Stimulated activated naive CD8-positive, alpha-beta T cell treated with anti-CD3 and anti-CD28 coated beads, Interleukin-15, amount 100 ng/mL, for 72 hours (primary cell): ENCODE results near the gene ANKRD23.

Experiments used
- ATAC-seq: fragments of 150-1000 bp; cut with Tn5 transposase; 2 replicates; pipeline ENCODE4 v1.10.0; 2021; ENCODE audit warnings: mild to moderate bottlenecking, moderate library complexity
- DNase-seq, 2 donors: peaks; one replicate each; pipeline ENCODE4 v3.0.0; 2021 to 2022
- H3K27ac Mint-ChIP-seq, 2 donors: one replicate each; pipeline ENCODE4 v1.8.0; 2022; ENCODE audit warnings: mild to moderate bottlenecking in 2 of 2, mixed read lengths in 2 of 2, moderate library complexity in 2 of 2
- H3K27me3 Mint-ChIP-seq: one replicate; pipeline ENCODE4 v1.8.0; 2022; ENCODE audit warnings: mixed read lengths
- H3K4me1 Mint-ChIP-seq: one replicate; pipeline ENCODE4 v1.8.0; 2022; ENCODE audit warnings: mild to moderate bottlenecking, mixed read lengths
- H3K4me3 Mint-ChIP-seq, 2 donors: one replicate each; pipeline ENCODE4 v1.8.0; 2022; ENCODE audit warnings: mild to moderate bottlenecking in 2 of 2, mixed read lengths in 2 of 2, moderate library complexity in 1 of 2
- H3K9me3 Mint-ChIP-seq, 2 donors: one replicate each; pipeline ENCODE4 v1.8.0; 2022; ENCODE audit warnings: mixed read lengths in 2 of 2

The ANKRD23 gene

DNA sequence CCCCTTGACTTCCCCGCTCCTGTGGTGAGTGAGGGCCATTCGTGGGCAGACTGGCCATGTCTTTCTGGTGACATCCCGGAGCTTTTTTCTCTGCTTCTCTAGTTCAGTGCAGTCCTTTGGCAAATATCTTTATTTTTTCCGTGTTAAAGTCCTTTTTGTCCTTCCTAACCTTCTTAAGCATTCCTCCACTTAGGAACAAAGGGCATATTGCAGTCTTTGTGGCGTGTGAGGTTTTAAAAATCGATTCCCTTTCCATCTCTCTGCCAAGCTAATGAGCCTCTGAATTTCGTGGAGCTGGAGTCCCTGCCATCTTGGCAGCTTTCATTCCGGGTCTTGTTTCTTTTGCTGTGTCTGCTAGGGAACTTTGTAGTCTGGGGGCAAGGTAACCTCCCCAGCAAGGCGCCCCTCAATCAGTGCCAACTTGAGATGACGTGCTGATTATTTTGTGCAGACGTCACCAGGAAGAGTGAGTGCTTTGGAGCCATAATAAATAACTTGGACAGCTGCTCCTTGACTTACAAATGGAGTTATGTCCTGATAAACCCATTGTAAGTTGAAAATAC lies 22.6 kb downstream of the ANKRD23 start:
- H3K4me1 Mint-ChIP-seq, result peaks cover 44% of the 10 kb centered on the region
- no peak overlapping the region for H3K4me3 Mint-ChIP-seq
- DNase-seq (no peak), ATAC-seq (no peak)
- no peaks in the 10 kb centered on the region for H3K9me3 Mint-ChIP-seq
- H3K27me3 Mint-ChIP-seq, result no peaks in the 10 kb centered on the region
- peak overlapping the region in 1 of 2 donors; percentile 37 for H3K27ac Mint-ChIP-seq

DNA sequence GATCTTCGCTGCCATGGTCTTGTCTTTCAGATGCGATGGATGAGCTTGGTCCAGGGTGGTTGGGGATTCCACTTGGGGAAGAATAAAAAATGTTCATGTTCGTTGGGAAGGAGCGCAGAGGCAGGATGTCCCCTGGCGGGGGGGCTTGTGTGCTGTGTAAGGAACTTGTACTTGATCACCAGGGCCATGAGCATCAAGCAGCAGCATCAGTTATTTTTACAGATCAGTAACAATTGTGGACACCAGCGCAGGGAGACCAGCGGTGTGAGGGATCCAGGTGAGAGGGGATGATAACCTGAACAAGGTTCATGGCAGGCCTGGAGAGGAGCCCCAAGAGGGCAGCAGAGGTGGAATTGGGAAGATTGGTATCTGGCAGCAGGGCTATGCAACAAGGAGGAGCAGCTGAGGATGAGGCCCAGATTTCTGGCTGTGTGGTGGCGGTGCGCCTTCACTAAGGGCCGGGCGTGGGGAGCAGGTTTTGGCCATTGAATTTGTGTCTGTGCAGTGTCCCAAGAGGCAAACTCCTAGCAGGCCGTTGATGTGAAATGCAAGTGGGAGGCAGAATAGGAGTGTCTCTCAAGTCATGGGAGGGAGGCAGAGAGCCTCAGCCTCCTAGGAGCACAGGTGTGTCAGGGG lies 23.8 kb downstream of the ANKRD23 start:
- no peak for DNase-seq
- Mint-ChIP-seq H3K27me3 (no peaks in the 10 kb centered on the region), H3K27ac (peak overlapping the region in 1 of 2 donors; percentile 3), H3K4me3 (peak overlapping the region in 1 of 2 donors; percentile 9), H3K9me3 (no peaks in the 10 kb centered on the region), H3K4me1 (peaks cover 50% of the 10 kb centered on the region)
- ATAC-seq, result no peak

DNA sequence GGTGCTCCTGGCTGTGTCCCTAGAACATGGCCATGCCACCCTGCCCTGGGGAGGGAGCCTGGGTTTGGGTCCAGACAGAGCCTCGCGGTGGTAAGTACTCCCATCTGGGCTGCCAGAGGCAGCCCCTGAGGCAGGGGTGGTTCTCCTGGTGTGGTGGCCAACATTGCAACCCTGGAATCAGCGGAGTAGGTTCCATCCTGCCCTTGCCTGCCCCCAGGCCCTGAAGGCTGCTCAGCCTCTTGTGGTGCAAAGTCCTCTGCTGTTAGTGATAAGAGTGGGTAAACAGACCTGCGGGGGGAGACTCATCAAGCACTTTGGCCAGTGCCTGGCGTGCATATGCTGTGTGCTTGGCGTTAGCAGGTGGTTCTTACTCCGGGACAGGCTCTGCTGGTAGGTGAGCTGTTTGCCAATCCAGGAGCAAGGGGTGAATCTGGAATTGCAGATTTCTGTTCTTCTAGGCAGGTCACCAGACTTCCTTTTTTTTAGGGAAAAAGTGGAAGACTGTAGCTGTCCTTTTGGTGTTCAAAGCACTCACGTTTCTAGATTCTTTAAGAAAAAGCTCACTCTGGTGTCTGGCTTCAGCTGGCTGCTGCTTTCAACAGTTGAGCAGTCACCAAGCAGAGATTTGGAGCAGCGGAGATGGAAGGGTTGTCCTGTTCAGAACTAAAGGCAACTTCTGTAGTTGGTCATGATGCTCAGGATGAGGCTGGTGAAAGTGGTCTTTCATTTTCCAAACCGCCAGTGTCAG lies 24.5 kb downstream of the ANKRD23 start:
- H3K9me3 Mint-ChIP-seq, result no peaks in the 10 kb centered on the region

DNA sequence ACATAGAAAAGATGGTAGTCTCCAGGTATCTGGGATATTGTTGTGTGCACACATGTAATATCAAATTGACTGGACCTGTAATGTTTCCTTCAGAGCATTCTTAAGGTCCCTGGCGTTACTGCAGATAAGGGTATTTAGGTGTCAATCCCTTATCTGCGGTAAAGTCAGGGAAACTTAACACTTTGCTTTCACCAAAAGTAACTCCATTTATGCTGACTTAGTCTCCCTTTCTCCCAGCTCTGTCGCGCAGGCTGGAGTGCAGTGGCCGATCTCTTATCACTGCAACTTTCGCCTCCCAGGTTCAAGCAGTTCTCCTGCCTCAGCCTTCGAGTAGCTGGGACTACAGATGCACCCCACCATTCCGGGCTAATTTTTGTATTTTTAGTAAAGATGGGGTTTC lies 25.9 kb downstream of the ANKRD23 start:
- no peaks in the 10 kb centered on the region for H3K9me3 Mint-ChIP-seq
- DNase-seq (no peak), ATAC-seq (no peak)
- H3K4me1 Mint-ChIP-seq, result peaks cover 56% of the 10 kb centered on the region
- peak overlapping the region; percentile 82 to 83 for H3K4me3 Mint-ChIP-seq
- H3K27me3 Mint-ChIP-seq, result no peaks in the 10 kb centered on the region
- H3K27ac Mint-ChIP-seq, result no peak overlapping the region

More for the DNA sequence above, 24.5 kb downstream of the ANKRD23 start:
- Mint-ChIP-seq H3K27me3 (no peaks in the 10 kb centered on the region), H3K4me3 (peak overlapping the region; percentile 5 to 55), H3K27ac (no peak overlapping the region), H3K4me1 (peaks cover 52% of the 10 kb centered on the region)
- DNase-seq (no peak), ATAC-seq (no peak)

DNA sequence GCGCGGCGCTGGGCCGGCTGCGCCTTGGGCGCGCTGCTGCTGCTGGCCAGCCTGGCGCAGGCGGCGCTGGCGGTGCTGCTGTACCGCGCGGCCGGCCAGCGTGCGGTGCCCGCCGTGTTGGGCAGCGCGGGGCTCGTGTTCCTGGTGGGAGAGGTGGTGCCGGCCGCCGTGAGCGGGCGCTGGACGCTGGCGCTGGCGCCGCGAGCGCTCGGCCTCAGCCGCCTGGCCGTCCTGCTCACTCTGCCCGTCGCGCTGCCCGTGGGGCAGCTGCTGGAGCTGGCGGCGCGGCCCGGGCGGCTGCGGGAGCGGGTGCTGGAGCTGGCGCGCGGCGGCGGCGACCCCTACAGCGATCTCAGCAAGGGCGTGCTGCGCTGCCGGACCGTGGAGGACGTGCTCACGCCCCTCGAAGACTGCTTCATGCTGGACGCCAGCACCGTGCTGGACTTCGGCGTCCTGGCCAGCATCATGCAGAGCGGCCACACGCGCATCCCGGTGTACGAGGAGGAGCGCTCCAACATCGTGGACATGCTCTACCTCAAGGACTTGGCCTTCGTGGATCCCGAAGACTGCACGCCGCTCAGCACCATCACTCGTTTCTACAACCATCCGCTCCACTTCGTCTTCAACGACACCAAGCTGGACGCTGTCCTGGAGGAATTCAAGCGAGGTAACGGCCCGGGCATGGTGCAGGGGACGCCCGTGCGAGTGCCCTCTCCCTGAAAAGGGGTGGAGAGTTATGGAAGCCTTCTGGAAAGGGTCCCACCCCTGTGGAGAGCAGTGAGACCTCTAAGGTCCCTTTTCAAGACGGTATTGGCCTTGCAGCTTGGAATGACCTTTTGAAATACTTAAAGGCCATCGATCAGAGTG lies 26.8 kb downstream of the ANKRD23 start:
- Mint-ChIP-seq H3K4me3 (peak overlapping the region; percentile 82 to 83), H3K27me3 (no peaks in the 10 kb centered on the region), H3K9me3 (no peaks in the 10 kb centered on the region), H3K27ac (no peak overlapping the region), H3K4me1 (peaks cover 62% of the 10 kb centered on the region)
- DNase-seq (no peak), ATAC-seq (no peak)

DNA sequence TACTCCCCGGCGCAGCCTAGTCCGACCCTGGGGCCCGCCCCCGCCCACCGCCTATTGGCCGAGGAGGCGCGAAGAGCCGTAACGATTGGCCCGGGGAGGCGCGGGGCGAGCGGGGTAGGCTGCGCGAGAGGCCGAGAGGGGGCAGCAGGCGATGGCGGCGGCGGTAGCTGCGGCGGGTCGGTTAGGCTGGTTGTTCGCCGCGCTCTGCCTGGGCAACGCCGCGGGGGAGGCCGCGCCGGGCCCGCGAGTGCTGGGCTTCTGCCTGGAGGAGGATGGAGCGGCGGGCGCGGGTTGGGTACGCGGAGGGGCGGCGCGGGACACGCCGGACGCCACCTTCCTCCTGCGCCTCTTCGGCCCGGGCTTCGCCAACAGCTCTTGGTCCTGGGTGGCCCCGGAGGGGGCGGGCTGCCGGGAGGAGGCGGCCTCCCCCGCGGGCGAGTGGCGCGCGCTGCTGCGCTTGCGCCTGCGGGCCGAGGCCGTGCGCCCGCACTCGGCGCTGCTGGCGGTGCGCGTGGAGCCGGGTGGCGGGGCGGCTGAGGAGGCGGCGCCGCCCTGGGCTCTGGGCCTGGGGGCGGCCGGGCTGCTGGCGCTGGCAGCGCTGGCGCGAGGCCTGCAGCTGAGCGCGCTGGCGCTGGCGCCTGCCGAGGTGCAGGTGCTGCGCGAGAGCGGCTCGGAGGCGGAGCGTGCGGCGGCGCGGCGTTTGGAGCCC lies 27.5 kb downstream of the ANKRD23 start, which contains the start of gene CNNM3:
Gene CNNM3, plus strand, starts transcription at position 142 of the 709 bp plus-strand sequence. Its CDS starts 10 bp downstream, at position 152.
- peak within 1 kb of the TSS in 1 of 2 donors; percentile 21 for H3K27ac Mint-ChIP-seq
- ATAC-seq (peak; percentile 95), DNase-seq (peak; percentile 96 to 97)
- H3K9me3 Mint-ChIP-seq, result no peaks in the 10 kb centered on the region
- H3K27me3 Mint-ChIP-seq, result no peaks in the 10 kb centered on the region
- peaks cover 60% of the 10 kb centered on the region for H3K4me1 Mint-ChIP-seq
- H3K4me3 Mint-ChIP-seq, result peak within 1 kb of the TSS; percentile 84 to 89

DNA sequence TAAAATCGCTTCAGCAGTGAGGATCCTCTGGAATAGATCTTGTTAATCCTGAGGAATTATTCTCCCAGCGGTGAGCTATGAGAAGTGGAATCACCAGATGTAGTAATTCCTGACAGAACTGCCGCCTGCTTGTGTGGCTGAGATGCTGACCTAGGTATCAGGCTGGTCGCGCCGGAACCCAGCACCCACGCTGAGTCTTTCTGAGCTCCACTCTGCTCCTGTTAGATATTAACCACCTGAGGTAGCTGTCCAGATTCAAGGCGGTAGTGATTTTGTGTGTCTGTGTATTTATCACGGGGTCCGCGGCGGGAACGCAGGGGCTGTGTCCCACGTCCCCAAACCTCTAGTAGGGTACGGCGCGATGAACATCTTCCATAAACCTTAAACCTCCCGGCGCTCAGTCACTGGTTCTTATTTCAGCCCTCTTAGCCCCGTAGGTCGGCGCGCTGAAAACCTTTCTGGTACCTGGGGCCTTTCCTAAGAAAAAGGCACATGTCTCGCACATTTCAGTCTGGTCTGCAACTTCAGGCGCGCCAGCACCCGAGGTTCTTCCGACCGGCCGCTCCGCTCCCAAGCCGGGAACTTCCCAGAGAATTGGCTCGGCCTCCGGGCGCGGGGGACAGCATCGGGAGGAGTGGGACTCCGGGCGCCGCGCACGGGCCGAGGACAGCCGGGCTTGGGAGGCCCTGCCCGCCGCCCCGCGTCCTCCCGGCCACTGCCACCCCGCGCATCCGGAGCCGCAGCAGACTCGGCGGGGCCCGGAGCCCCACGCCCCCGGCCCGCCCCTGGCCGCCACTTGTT lies 28.3 kb downstream of the ANKRD23 start:
- ATAC-seq (peak; percentile 5), DNase-seq (peak in 1 of 2 donors; percentile 24)
- Mint-ChIP-seq H3K27me3 (no peaks in the 10 kb centered on the region), H3K27ac (peak overlapping the region in 1 of 2 donors; percentile 21), H3K4me3 (peak overlapping the region; percentile 84 to 89), H3K9me3 (no peaks in the 10 kb centered on the region), H3K4me1 (peaks cover 52% of the 10 kb centered on the region)

DNA sequence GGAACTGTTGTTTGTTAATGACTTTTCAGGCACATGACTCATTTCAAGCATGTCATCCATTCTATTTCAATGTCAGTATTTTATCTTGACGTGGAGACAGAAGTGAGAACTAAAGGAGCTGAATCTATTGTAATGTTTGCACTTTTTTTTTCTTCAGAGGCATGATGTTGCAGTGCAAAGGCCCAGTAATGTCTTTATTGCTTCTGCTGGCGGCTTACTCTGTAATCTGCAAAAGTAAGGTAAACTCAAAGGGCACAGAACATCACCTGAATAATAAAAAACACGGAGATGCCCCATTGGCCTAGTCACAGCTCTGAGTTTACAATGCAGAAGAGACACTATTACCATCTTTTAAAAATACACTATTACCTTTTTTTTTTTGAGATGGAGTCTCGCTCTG lies 30.2 kb downstream of the ANKRD23 start:
- Mint-ChIP-seq H3K27ac (no peak overlapping the region), H3K4me3 (no peak overlapping the region), H3K27me3 (no peaks in the 10 kb centered on the region), H3K9me3 (no peaks in the 10 kb centered on the region), H3K4me1 (peaks cover 34% of the 10 kb centered on the region)
- no peak for DNase-seq
- no peak for ATAC-seq

DNA sequence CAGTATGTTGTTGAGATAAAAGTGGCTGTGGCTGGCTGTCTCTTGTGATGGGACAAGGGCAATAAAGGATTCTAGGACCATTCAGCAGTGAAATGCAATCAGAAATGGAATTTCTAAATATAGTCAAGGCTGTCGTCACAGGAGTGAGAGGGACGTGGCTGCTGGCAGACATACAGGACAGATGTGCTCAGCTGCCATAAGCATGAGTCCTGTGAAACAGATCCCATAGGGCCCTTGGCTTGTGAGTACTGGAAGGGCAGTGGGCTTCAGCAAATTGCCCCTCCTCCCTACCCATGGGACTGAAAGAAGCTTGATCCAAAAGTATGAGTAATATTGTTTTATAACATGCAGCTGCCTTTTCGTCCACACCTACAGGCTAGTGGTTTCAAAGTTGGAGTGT lies 31.9 kb downstream of the ANKRD23 start:
- H3K4me3 Mint-ChIP-seq, result no peak overlapping the region
- no peaks in the 10 kb centered on the region for H3K9me3 Mint-ChIP-seq
- ATAC-seq (no peak), DNase-seq (no peak)
- H3K4me1 Mint-ChIP-seq, result peaks cover 19% of the 10 kb centered on the region
- H3K27ac Mint-ChIP-seq, result no peak overlapping the region
- no peaks in the 10 kb centered on the region for H3K27me3 Mint-ChIP-seq

DNA sequence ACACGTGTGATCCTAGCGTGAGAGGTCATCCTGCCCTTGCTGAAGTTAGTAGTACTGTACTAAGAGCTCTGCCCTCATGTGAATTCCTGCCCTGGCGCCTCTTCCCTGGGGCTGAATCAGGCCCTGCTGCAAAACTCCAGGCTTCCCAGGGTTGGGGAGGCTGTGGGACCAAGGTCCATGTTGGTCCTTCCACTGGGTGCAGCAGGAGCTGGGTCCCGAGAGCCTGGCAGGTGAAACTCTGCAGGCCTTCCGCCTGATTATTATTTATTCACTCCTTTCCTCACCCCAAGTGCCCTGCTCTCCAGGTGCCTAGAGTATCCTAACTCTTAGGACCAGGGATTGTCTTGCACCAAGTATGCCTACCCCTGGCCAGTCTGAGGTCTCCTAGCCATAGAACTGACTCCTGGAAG lies 33.0 kb downstream of the ANKRD23 start:
- Mint-ChIP-seq H3K27ac (no peak overlapping the region), H3K9me3 (no peaks in the 10 kb centered on the region), H3K4me3 (no peak overlapping the region), H3K27me3 (no peaks in the 10 kb centered on the region), H3K4me1 (peaks cover 27% of the 10 kb centered on the region)
- no peak for ATAC-seq
- DNase-seq, result no peak

DNA sequence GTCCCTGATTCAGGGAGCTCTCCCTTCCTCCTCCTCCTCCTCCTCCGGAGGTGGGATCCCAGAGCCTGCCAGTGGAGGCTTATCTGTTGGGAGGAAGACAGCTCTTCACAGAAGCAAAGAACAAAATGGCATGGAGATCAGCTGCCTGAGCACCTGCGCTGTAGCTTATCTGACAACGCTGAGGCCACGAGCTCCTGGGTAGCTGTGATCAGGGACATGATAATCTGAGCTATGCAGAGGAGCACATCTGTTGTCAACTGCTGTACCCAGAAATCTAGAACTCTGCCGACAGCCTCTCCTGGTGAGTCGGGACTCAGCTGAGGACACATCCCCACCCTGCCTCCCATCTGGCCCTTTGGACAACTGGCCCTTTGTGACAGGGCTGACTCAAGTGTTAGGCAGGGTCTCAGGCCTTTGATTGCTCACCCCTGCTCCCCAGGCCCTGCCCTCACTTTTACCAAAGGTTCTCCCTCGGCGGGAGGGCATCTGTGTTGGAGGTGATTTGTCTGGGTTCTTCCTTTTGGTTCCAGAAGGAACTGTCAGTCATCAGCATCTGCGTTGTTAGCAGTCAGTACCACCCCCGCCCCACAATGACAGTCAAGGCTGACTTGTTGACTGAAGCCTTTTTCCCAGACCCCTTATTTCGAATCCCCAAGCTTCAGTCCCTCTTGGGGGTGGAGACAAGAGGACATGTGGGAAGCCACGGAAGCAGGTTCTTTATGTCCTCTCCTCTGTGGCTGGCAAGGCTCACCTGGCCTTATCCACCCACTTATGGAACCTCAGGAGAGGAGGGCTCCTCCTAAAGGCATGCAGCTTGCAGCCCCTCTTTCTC lies 33.7 kb downstream of the ANKRD23 start:
- H3K9me3 Mint-ChIP-seq, result no peaks in the 10 kb centered on the region
- H3K4me1 Mint-ChIP-seq, result peaks cover 22% of the 10 kb centered on the region

DNA sequence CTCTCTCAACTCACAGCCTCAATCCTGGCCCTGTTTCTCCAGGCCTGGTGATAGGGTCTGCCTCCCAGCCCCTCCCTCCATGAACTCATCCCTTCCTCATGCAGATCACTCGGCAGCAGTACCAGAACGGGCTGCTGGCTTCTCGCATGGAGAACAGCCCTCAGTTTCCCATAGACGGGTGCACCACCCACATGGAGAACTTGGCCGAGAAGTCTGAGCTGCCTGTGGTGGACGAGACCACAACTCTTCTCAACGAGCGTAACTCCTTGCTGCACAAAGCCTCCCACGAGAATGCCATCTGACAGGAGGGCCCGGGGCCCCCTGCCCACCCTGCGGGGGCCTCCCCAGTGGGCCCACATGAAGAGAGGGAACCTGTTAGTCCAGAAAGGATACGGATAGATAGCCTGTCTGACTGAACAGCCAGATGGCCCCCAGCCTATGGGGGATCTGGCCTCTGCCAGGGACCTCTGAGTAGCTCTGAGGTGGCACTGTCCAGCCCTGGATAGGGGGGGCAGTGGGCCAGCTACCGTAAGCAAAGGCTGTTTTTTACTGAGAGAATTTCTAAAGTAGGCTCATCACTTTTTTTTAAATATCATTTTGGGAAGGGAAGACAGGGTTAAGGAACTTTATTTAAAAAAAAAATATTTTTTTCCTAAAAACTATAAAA lies 34.5 kb downstream of the ANKRD23 start:
- no peak for DNase-seq
- no peak overlapping the region for H3K27ac Mint-ChIP-seq
- H3K4me1 Mint-ChIP-seq, result peaks cover 19% of the 10 kb centered on the region
- ATAC-seq, result no peak
- H3K4me3 Mint-ChIP-seq, result no peak overlapping the region
- no peaks in the 10 kb centered on the region for H3K9me3 Mint-ChIP-seq
- no peaks in the 10 kb centered on the region for H3K27me3 Mint-ChIP-seq

More for the DNA sequence above, 33.7 kb downstream of the ANKRD23 start:
- DNase-seq (no peak), ATAC-seq (no peak)
- H3K4me3 Mint-ChIP-seq, result no peak overlapping the region
- H3K27ac Mint-ChIP-seq, result no peak overlapping the region
- no peaks in the 10 kb centered on the region for H3K27me3 Mint-ChIP-seq

DNA sequence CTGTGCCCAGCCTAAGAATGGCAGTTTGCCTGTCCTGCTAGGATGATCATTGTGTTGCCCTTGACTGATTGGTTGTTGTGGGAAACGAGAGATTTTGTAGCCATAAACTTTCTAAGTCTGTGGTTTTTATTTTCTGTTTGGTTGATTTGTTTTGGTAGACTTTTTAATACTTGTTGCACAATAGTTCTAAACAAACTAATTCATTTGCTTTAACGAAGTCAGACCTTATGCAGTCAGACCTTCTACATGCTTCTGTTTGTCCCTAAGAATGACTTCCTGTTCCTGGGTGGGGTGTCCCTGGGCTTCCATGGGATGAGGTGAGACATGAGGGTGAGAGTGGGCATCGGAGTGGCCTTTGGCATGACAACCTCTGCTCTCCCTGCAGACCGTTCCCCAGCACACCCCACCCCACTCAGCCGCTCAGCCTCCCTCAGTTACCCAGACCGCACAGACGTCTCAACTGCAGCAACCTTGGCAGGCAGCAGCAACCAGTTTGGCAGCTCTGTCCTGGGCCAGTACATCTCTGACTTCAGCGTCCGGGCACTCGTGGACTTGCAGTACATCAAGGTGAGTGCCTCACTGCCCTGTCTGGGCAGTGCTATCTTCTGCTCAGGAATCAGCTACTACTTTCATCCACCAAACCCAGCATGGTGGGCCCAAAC lies 35.5 kb downstream of the ANKRD23 start:
- DNase-seq (no peak), ATAC-seq (no peak)
- H3K4me3 Mint-ChIP-seq, result no peak overlapping the region
- no peaks in the 10 kb centered on the region for H3K27me3 Mint-ChIP-seq
- peaks cover 19% of the 10 kb centered on the region for H3K4me1 Mint-ChIP-seq
- no peaks in the 10 kb centered on the region for H3K9me3 Mint-ChIP-seq
- no peak overlapping the region for H3K27ac Mint-ChIP-seq
